A549 treated with Mapracorat at 1 μM for 4 hours (cell line): Measurements from ENCODE around the gene KLHL29. TPM values are rescaled to one million over a fixed set of nuclear protein-coding genes. Genes with fewer than 3 reads are reported as not detected.

Experiments
- total RNA-seq: library from RNA; stranded (reverse); fragments of 200-300 nt; extraction: Qiagen RNA extraction; gene quantifications from 5 replicates; pipeline ENCODE4 v1.2.3, GENCODE V29; 2022

KLHL29 gene
- 4.5 to 6.2 TPM (median 5.3 TPM) in 5 replicates for total RNA-seq

GRCh38 chr2:23384551-23385343, at the start of gene KLHL29:
TSS of gene KLHL29 (plus strand) at chr2:23385179. CDS start at chr2:23562197, 177,018 bp downstream.

